IPS DF 4.7 (cell line): ENCODE results near the gene GLRA3.
A peak's percentile ranks its signal among the peaks of the same experiment; 100 is the strongest.
"Not testable (repeated sequence)": the region's sequence is repeated elsewhere in the genome, so short reads cannot be mapped to it uniquely, and the experiment has no call there.

Source experiments
- DNase-seq: peaks from one replicate; pipeline ENCODE4 v3.0.0-alpha.2; 2013; ENCODE audit warnings: low spot score; ENCODE audit errors: extremely low read depth

Gene GLRA3

DNA sequence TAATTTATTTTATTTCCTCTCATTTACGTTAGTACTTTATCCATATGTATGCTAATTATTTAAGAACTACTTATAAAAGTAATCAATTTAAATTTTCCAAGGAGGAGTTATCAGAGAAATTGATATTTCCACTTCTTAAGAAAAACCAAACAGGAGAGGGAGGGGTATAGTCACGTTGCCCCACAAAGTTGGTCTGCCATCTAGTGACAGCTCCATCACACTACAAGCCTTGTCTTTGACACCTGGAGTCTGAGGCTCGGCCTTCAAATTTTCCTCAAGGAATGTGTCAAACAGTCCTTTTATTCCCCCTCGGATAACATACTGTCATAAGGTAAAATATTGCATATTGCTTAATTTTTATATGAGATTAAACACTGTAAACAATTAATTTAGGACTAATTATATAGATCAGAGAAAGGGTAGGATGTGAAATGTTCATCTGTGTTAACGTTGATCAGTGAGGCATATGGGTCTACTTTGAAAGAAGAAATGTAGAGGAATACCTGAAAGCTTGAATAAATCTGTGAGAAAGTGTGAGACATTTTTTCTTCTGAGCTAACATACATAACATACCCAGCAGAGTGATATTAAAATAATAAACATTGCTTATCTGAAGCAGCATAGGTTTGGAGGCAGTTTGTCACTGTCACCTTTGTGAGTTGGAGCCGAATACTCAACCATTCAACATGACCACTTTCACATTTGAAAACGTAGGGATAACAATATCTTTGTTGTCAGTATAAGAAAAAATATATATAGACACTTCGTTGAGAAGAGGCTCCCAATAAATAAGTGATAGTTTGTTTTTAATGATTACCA is 114.4 kb downstream of the GLRA3 start:
- peak; percentile 30 for DNase-seq

DNA sequence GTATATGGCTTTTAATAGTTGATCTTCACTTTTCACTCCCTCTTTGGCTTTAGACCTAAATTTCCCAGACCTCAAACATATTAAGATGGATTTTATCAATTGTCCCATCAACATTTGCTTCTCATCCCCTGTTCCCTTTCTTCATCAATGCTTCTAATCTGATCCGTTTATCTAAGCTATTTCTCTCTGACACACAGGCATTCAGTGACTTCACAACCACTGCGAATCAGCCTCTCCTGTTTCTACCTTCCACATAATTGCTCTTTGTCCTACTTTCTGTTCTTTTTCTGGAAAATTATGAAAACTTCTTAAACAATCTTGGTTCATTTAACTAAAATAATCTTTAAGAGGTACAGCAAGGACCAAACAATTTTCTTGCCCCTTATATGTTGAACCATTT is 115.2 kb downstream of the GLRA3 start:
- DNase-seq, result no peak

DNA sequence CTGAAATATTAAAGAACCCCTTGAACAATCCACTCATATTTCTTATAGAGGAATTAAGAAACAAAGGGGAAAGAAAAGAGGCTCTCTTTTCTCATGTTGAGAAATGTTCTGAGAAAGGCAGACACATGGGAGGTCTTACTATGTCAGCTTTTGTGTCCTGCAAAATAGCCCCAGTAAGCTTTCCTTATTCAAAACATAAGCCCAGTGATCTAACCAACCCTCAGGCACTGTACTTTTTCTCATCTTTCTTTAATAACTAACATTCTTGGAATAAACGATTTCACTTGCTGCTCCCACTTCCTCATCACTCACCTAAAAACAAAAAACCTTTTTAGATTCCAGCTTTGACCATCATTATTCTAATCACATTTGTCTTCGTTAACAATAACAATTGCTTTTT is 115.9 kb downstream of the GLRA3 start:
- no peak for DNase-seq

DNA sequence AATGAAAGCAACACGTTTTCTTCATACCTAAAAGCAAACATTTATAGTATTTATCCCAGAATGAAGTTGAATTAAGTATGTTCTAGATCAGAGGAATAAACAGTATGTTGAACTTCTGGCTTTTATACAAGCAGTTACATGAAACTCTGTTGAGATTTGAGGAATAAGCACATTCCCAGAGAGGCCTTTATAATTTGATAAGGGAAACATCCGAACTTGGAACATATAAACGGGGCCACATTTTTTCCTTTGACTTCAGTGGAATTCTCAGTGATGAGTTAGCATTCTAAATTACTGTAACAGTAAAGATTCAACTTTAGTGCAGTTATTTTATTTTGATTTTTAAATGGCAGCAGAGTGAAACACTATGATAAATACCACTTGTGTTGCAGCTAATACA is 119.5 kb downstream of the GLRA3 start:
- DNase-seq, result no peak

DNA sequence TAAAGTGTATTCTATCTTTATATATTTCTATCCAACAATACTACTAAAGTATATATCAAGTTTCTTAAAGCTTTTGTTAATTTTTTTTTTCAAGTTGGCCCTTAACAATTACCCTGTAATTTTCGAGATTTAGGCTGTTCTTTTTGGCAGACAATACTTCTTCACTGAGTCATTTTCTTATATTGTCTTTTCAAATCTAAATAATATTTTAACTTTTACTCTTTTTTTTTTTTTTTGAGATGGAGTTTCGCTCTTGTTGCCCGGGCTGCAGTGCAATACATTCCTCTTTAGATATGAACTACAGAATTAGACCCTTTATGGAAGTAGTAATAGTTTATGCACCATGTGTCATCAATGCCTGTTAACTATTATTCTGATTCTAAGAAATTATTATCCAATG is 120.7 kb downstream of the GLRA3 start:
- DNase-seq, result no peak

DNA sequence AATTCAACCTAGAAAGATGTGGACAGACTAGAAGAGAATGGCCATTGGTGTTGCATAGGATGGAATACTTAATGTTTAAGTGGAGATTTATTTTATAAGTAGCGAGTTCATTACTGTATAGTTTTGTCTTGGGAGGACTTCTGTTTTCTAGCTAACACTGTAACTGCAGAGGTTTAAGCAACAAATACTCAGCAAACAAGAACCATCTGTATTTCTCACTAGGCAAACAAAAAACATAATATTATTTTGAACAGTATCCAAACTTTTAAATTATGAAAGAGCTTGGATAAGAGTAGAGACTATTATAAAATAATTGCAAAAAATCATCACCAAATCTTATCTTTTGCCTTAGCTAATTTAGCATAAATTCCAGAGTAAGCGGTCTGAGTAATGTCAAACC is 121.1 kb downstream of the GLRA3 start:
- no peak for DNase-seq

DNA sequence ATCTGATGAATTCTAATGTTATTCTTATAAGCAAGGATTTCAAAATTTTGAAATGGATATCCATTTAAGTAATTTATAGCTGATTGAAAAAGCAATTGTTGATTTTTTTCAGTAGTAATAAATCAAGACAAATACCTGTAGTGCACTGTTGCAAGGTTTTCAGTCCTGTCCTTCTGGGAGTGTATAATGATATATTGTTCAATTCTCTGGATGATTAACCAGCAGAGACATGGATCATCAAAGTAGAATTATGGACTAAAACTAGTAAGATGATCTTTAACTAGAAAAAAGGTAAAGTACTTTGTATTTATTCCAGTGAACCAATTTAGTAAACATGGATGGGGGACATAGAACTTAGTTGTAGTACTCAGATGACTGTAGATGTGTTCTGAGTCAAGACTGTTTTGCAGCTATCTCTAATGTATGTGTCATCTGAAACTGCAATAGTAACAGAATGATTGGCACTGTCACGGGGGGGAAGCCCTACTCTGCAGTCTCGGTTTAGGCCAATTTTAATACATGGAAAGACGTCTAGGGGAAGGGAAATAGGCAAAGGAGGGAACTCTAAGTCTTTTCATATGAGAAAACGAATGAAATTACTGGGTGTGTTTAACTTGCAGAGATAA is 121.9 kb downstream of the GLRA3 start:
- no peak for DNase-seq

DNA sequence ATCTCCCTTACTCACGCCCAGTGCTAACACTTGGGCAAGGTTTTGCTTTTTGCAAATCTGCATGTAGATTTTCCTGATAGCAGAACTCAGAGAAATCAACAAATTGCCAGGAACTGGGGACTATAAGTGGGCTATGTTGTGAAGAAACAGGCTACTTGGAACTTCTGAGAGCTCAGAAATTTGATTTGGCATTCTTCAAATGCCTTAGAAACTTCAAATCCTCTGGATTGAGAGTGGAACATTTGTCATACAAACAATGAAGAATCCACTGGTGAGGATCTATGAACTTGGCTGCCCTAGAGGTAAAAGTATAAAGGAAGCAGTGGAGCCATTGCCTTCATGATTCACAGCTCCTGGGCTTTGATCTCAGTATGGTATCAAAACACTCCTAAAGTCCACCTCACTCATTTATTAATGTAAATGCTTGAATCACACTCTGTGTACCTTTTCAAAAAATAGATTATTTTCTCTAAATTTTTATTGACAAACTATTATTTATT is 126.0 kb downstream of the GLRA3 start:
- no peak for DNase-seq

DNA sequence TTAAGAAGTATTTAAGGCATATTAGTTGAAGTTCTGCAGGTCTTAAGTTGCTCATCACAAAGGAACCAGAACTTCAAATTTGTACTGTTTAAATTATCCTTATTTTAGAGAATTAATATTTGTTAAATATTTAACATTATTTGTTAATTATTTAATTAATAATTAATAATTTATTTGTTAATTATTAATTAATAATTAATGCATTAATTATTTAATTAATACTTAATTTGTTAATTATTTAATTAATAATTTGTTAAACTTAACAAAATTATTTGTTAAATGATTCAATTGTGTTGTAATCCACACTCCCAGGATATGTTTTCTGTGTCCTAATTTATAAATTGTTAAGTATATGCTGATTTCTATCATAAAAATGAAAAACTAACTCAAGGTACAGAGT is 129.4 kb downstream of the GLRA3 start:
- no peak for DNase-seq

DNA sequence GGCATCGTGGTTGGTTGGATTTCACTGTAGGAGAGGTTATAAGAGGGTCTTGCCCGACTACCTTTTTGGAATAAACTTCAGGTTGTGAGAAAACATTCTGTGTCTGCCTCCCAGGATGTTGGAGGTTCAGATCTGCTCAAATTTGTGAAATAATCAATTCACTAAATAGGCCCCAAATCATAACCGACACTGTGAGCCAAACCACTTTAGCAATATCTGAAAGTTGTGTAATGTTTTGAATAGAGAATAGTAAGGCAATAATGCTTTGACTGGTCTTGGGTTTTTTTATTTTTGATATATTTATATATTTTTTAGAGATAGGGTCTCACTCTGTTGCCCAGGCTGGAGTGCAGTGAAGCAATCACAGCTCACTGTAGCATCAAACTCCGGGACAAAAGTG is 131.2 kb downstream of the GLRA3 start:
- DNase-seq, result no peak

DNA sequence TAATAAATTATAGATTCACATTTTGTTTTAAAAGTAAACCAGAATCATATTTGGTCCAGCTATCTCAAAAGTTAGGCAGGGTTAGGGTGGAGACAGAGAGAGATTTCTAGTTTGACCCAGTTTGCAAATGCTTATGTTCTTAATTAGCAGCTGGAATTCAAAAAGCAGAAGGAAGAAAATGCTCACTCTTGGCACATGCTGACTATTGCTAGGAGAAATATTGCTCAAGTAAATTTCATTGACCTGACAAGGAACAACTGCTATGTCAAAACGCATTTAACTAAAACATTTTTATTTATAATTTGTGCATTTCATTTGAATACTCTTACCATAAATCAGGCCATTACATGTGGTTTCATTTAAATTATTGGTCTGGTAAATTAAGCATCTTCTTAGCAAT is 131.8 kb downstream of the GLRA3 start:
- DNase-seq, result no peak

DNA sequence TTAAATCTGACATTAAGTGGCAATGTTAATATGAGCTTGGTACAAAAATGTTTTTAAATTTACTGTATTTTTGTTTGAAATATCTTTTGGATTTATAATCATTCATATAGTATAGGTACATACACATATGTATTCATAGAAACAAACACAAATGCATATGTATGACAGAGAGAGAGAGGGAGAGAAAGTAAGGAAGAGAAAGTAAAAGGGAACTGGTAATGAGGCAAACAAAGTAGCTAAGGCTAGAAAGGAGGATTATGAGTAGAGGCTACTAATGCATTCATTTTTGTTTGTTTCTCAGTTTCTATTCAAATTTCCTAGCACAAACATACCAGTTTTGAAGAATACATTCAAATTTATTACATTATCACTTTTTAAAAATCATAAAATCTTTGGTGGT is 132.4 kb downstream of the GLRA3 start:
- DNase-seq, result no peak

DNA sequence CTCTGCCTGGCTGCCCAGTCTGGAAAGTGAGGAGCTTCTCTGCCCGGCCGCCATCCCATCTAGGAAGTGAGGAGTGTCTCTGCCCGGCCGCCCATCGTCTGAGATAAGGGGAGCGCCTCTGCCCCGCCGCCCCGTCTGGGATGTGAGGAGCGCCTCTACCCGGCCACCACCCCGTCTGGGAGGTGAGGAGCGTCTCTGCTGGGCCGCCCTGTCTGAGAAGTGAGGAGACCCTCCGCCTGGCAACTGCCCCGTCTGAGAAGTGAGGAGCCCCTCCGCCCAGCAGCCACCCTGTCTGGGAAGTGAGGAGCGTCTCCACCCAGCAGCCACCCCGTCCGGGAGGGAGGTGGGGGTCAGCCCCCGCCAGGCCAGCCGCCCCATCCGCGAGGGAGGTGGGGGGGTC is 137.2 kb downstream of the GLRA3 start:
- DNase-seq, result not testable (repeated sequence)

DNA sequence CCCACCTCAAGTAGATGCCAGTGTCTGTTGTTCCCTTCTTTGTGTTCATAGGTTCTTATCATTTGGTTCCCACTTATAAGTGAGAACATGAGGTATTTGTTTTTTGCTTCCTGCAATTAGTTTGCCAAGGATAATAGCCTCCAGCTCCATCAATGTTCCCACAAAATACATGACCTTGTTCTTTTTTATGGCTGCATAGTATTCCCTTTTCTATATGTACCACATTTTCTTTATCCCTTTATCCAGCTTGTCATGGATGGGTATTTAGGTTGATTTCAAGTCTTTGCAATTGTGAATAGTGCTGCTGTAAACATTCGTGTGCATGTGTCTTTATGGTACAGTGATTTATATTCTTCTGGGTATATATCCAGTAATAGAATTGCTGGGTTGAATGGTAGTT is 138.4 kb downstream of the GLRA3 start:
- no peak for DNase-seq

DNA sequence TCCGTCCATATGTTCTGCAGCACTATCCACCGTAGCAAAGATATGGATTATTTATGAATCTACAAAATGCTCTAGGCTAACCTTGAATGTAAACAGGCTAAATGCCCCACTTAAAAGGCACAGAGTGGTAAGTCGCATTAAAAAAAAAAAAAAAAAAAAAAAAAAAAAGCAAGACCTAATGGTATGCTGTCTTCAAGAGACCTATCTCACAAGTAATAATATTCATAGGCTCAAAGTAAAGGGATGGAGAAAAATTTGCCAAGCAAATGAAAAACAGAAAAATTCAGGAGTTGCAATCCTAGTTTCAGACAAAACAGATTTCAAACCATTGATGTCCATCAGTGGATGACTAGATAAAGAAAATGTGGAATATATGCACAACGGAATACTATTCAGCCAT is 139.4 kb downstream of the GLRA3 start:
- DNase-seq, result no peak

DNA sequence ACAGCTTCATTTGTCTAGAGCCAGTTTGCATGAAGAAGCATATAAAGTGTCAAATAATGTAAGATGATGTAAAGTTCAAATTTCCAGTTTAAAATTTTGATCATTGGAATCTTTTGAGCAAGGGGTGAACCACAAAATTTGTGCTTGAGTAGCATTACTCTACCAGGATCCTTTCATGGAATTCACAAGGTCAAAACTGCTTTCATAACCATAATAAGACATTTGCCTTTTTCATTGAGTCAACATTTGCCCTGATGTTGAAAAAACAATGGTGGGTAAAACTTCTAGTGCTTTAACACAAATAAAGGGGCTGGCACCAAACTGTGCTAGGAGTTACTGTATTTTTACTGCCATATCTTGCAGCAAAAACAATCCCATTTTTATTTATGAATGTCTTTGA is 142.2 kb downstream of the GLRA3 start:
- DNase-seq, result no peak

DNA sequence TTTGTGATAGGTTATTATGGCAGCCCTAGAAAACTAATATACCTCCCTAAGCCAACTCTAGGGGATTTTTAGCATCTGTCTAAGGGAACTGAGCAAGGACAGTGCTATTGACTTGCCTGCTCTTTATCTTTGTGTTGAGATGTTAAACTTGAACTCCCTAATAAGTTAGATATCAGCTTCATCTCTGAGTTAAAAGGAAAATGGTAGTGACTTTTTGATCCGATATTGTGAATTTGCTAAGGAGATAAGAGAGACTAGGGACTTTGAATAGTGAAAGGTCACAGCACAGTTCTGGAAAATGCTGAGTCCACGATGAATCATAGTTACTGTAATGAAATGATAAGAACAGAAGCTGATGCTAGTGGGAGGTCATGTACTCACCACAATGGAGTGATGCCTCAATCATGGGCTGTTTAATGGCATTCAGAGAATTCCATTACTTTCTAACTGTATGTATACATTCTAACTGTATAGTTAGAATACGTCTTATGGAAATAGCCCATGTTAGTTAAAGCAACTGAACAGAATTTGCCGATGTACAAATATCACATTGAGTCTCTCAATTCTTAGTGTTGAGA is 147.2 kb downstream of the GLRA3 start:
- no peak for DNase-seq

DNA sequence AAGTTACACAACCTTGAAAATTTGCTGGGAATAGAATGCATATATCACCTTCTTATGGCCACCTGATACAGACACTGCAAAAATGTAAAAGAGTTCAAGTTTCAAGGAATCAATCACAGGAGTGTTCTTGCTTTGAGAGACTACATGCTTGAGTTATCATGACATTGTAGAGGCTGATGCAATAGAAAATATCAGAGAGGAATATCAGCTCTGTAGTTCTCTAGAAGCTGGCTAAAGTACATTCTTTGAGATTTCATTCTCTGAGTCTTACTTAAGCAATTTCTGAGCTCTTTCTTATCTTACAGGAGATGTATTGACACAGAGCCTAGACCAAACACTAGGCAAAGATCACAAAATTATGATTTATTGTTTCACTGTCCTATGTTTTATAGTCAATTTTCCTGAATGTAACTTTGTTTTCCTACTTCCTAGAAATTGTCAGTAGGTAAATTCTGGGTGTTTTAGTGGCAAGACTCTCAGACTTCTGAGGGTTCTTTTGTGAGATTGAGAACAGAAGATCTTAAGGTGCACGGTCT is 154.7 kb downstream of the GLRA3 start:
- DNase-seq, result no peak

DNA sequence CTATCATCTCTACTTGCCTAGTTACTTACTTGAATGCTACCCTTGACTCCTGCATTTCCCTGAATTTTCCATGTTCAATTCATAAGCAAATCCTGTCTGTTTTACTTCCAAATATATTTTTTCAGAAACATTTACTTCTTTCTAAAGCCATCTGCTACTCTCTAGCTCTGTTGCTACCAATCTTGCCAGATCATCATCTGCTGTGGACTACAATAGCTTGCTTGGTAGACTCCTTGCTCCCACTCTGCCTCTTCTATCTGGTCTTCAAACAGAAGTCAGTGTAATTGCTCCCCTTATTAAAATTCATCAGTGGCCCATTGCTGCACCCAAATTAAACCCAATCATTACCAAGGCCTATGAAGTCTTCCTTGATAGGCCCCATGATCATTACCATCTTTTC is 155.2 kb downstream of the GLRA3 start:
- DNase-seq, result no peak

DNA sequence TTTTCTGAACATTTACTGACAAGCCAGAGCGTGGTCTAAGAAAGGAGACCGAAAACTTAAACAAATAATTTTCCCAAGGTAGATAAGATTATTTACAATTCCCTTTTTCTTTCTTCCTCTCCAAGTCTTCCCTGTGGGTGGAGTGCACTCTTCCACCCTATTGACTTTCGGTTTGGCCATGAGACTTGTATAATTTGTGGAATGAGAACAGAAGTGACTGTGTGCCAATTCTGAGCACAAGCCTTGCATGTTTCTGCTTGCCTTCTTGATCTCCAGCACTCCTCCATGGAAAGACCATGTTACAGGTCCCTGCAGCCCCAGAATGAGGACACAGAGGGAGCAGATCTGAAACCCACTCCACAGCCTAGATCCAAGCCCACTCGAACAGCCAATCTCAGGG is 156.8 kb downstream of the GLRA3 start:
- no peak for DNase-seq

DNA sequence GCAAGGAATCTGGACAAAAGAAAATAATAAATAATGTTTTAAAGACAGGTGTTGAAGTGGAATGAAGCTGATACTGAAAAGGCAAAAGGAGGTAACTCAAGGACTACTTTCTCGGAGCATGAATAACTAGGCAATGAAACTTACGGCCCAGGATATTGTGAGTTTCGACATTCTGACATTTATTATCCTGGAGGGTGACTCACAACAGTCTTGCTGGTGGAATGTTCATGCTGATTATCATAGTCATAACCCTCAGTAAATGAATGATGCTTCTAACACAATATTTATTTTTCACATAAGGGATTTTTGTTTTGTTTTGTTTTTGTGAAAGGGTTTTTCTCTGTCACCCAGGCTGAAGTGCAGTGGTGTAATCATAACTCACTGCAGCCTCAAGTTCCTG is 159.8 kb downstream of the GLRA3 start:
- DNase-seq, result no peak

DNA sequence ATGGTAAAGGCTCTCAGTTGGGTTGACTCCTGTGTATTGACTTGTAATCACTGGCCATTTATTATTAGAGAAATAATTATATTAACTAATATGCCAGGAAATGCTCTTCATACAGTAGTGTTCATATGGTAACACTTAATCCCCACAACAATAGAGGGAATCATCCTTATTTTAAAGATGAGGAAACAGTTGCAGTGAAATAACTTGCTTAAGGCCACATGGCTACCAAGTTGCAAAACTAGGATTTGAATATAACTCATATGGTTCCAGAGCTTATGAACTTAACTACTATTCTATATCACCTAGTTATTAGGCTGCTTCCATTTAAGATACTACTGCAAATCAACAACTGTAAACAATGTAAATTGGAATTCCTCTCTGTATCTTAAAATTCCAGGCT is 163.2 kb downstream of the GLRA3 start:
- no peak for DNase-seq
